Prostate gland (tissue), 2 donors: Measurements from ENCODE around the gene UNC5C. TPM values are rescaled to one million over a fixed set of nuclear protein-coding genes. Genes with fewer than 3 reads are reported as not detected.

Experiments
- DNase-seq: peaks from one replicate; pipeline ENCODE4 v3.0.0-alpha.2; 2019; ENCODE audit warnings: low spot score
- H3K27ac ChIP-seq, 2 donors: fragments of 200-600 bp; sonication (generic); 2 replicates each; pipeline ENCODE4 v1.5.1; 2017 to 2019
- H3K27me3 ChIP-seq: fragments of 200-600 bp; sonication (generic); replicated peaks from 2 replicates; pipeline ENCODE4 v1.5.1; 2019; ENCODE audit not compliant: insufficient read depth
- H3K36me3 ChIP-seq, 2 donors: fragments of 200-600 bp; sonication (generic); 1 replicate in 1 of 2; 2 replicates in 1 of 2; pipeline versions ENCODE4 v1.5.1 to v1.8.1; 2017 to 2019
- H3K4me1 ChIP-seq: fragments of 200-600 bp; sonication (generic); replicated peaks from 2 replicates; pipeline ENCODE4 v1.5.1; 2019
- H3K4me3 ChIP-seq, 2 donors: fragments of 200-600 bp; sonication (generic); 2 replicates each; pipeline ENCODE4 v1.5.1; 2017 to 2019
- H3K9me3 ChIP-seq: fragments of 200-600 bp; sonication (generic); 2 replicates; pipeline ENCODE4 v1.5.1; 2017
- POLR2A ChIP-seq: fragments of 450-650 bp; IDR thresholded peaks from one replicate; pipeline ENCODE4 v1.6.1; 2016; ENCODE audit warnings: antibody characterized with exemption, mild to moderate bottlenecking
- POLR2AphosphoS5 ChIP-seq: sonication (generic); formaldehyde crosslinking; IDR thresholded peaks from one replicate; pipeline ENCODE4 v1.6.1; 2017; ENCODE audit warnings: antibody characterized with exemption
- WGBS: methylation state at CpG from one replicate; pipeline ENCODE4 v1.1.5; 2018; 5-methylcytosine and 5-hydroxymethylcytosine counted together
- intact Hi-C: fragments of 100-400 bp; cut with DNase I; formaldehyde crosslinking; loops from one replicate; pipeline ENCODE4 v1.14.2; 2022
- total RNA-seq, 2 donors: library from RNA; depleted of rRNA; stranded (reverse); fragments of >200 nt; gene quantifications; one replicate each; pipeline ENCODE4 v1.1.0, GENCODE V29; 2016
- TF ChIP-seq, protein P1 (sequence below), 4 experiments: fragments of 200-600 bp in 2 of 4; fragments of 450-650 bp in 2 of 4; sonication (generic) in 2 of 4; IDR thresholded peaks; 1 replicate in 3 of 4; 2 replicates in 1 of 4; pipeline ENCODE4 v1.5.1; 2016 to 2019; ENCODE audit warnings: antibody characterized with exemption in 4 of 4, mild to moderate bottlenecking in 2 of 4, moderate library complexity in 2 of 4

UNC5C gene
- total RNA-seq, 2 donors from 2014 or later: 1.8 to 15.5 TPM

DNA sequence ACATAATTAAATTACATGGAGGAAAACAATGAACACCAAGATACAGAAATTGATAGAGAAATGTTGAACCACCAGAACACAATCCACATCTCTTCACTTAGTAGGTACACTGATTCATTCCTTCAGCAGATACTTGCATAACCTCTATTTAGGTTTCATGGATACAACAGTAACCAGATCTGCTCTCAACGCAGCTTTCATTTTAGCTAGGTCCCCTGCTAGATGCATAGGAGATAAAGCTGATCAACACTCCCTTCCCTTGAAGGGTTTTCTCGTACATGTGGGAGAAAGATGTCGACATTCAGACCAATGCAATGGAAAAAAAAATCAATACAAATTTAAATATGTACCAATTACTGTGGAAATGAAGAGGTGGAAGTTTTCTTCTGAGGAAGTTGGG lies 37.3 kb downstream of the UNC5C start:
- TF ChIP-seq POLR2A (no peak), POLR2AphosphoS5 (no peak)
- TF ChIP-seq, protein P1, sequence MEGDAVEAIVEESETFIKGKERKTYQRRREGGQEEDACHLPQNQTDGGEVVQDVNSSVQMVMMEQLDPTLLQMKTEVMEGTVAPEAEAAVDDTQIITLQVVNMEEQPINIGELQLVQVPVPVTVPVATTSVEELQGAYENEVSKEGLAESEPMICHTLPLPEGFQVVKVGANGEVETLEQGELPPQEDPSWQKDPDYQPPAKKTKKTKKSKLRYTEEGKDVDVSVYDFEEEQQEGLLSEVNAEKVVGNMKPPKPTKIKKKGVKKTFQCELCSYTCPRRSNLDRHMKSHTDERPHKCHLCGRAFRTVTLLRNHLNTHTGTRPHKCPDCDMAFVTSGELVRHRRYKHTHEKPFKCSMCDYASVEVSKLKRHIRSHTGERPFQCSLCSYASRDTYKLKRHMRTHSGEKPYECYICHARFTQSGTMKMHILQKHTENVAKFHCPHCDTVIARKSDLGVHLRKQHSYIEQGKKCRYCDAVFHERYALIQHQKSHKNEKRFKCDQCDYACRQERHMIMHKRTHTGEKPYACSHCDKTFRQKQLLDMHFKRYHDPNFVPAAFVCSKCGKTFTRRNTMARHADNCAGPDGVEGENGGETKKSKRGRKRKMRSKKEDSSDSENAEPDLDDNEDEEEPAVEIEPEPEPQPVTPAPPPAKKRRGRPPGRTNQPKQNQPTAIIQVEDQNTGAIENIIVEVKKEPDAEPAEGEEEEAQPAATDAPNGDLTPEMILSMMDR (IDR thresholded peaks at IDR 0.05): no peak
- Histone ChIP-seq H3K4me1 (no peaks in the 10 kb centered on the region), H3K27me3 (no peaks in the 10 kb centered on the region), H3K36me3 (no peaks in the 10 kb centered on the region), H3K4me3 (no peak overlapping the region), H3K27ac (no peak overlapping the region), H3K9me3 (no peaks in the 10 kb centered on the region)
- no peak for DNase-seq
- intact Hi-C loops: no loop called here
- 86% methylated on average over 3 of the region's 3 CpGs for WGBS

DNA sequence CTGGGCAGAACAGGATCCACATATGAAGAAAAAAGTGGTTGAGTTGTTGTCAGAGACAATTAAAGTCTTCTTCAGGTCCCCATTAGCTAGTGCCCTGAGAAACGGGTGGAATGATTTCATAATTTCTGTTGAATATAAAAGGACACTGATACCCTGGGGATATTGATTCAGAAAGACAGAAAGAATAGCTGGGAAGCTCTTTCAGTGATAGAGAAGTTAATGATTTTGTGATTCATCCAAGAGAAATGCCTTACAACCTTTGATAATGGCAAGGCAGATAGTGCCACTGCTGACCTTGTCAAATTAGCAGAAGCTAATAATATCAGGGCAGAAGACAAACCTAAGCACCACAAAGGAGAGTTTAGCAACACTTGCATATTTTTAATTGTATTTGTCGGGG lies 37.9 kb downstream of the UNC5C start:
- TF ChIP-seq POLR2AphosphoS5: no peak
- no peak for TF ChIP-seq POLR2A
- TF ChIP-seq, protein P1 (IDR thresholded peaks at IDR 0.05): no peak
- intact Hi-C loops: no loop called here
- H3K27me3 ChIP-seq: no peaks in the 10 kb centered on the region
- no peaks in the 10 kb centered on the region for H3K4me1 ChIP-seq
- H3K36me3 ChIP-seq: no peaks in the 10 kb centered on the region
- WGBS: 61% methylated on average over 2 of the region's 2 CpGs
- no peak overlapping the region for H3K4me3 ChIP-seq
- H3K9me3 ChIP-seq: no peaks in the 10 kb centered on the region
- H3K27ac ChIP-seq: no peak overlapping the region
- no peak for DNase-seq

DNA sequence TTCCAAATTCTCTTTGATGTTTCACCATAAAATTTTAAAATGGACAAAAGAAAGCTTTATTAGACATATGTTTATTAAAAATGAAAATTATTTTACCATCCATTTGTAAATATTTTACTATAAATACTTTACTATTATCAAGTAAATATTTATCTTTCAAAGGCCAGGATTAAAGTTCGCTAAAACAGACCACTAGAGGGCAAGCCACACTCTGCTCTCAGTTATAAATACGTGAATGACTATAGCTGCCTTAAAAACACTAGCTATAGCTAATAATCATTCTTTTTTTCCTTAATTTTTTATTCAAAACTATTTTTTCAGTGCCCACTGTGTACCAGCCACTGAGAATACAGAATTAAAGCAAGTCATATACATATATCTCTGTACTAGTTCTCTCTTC lies 38.6 kb downstream of the UNC5C start:
- 12% methylated on average over 2 of the region's 2 CpGs for WGBS
- TF ChIP-seq, protein P1 (IDR thresholded peaks at IDR 0.05): peak; percentile 18 to 67 (median 58)
- TF ChIP-seq POLR2A (no peak), POLR2AphosphoS5 (no peak)
- DNase-seq: no peak
- Histone ChIP-seq H3K27ac (no peak overlapping the region), H3K9me3 (no peaks in the 10 kb centered on the region), H3K27me3 (no peaks in the 10 kb centered on the region), H3K4me1 (no peaks in the 10 kb centered on the region), H3K4me3 (no peak overlapping the region), H3K36me3 (no peaks in the 10 kb centered on the region)
- intact Hi-C loops: no loop called here

DNA sequence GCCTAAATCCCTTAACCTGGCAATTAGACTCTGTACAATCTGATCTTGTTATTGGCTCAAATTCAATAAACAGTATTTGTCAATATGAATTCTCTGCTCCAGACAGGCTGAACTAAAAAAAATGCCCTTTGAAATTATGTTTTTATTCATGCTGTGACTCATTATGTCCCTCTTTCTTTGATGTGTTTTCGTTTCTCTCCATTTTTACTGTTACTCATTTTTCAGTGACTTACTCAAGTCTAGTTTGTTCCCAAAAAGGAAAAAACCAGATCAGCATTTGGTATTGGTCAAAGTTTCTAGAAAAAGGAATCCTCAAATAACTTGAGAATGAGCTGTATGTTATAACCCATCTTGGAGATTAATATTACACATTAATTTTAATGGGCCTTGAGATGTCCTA lies 40.4 kb downstream of the UNC5C start:
- no peaks in the 10 kb centered on the region for H3K36me3 ChIP-seq
- H3K4me1 ChIP-seq: no peaks in the 10 kb centered on the region
- H3K4me3 ChIP-seq: no peak overlapping the region
- H3K9me3 ChIP-seq: no peaks in the 10 kb centered on the region
- intact Hi-C loops: no loop called here
- 45% methylated on average over 1 of the region's 1 CpG for WGBS
- H3K27ac ChIP-seq: no peak overlapping the region
- DNase-seq: no peak
- no peak for TF ChIP-seq POLR2AphosphoS5
- no peak for TF ChIP-seq POLR2A
- TF ChIP-seq, protein P1 (IDR thresholded peaks at IDR 0.05): no peak
- H3K27me3 ChIP-seq: no peaks in the 10 kb centered on the region

DNA sequence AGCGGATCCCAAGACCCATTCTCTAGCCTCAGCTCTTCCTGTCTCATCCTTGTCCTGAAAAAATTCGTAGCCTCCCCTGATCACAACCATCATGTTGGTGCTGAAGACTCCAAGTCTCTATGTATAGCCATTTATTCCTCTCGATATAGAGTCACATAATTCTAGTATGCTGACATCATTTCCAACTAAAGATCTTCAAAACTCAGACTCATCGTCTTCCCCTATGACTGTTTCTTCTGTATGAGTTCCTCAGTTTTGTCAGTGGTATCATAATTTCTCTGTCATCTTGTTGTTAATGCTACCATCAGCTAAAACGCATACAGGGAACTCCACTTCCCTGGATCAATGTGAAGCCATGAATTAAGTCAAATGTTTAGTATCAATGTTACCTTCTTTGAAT lies 41.2 kb downstream of the UNC5C start:
- TF ChIP-seq POLR2A (no peak), POLR2AphosphoS5 (no peak)
- DNase-seq: no peak
- 95% methylated on average over 5 of the region's 5 CpGs for WGBS
- H3K27ac ChIP-seq: no peak overlapping the region
- H3K36me3 ChIP-seq: no peaks in the 10 kb centered on the region
- no peaks in the 10 kb centered on the region for H3K27me3 ChIP-seq
- intact Hi-C loops: no loop called here
- H3K4me1 ChIP-seq: no peaks in the 10 kb centered on the region
- H3K4me3 ChIP-seq: no peak overlapping the region
- H3K9me3 ChIP-seq: no peaks in the 10 kb centered on the region
